T47D (cell line): ENCODE measurements around the gene OR52I1.

ENCODE experiments used
- DNase-seq, 2 experiments: peaks; one replicate each; pipeline versions ENCODE4 v3.0.0 to v3.0.0-alpha.2; 2011 to 2012; ENCODE audit warnings: low read depth in 1 of 2, low spot score in 1 of 2
- JUND ChIP-seq: IDR thresholded peaks from 2 replicates; pipeline ENCODE4 v1.6.1; 2012; ENCODE audit warnings: low read depth
- in situ Hi-C: cut with HindIII; loops from 2 replicates; pipeline ENCODE4 v1.10.0; 2016; ENCODE audit warnings: low sequenced_read_pairs, low pct_unique_long_range_greater_than_20kb

Gene OR52I1

GRCh38 chr11:4636136-4636535 is 42.3 kb downstream of the OR52I1 start:
- no peak for TF ChIP-seq JUND
- in situ Hi-C loops = no loop called here
- DNase-seq = no peak

- DNase-seq = peak; percentile 51 to 73
- TF ChIP-seq JUND = no peak
- in situ Hi-C loops = no loop called here
Measured at GRCh38 chr11:4636962-4637661, 43.3 kb downstream of the OR52I1 start, which contains the start of gene OR51D1. TSS of gene OR51D1 (plus strand) at chr11:4637477. CDS start at chr11:4639791, 2,314 bp downstream.

- DNase-seq = no peak
- in situ Hi-C loops = no loop called here
- no peak for TF ChIP-seq JUND
Measured at GRCh38 chr11:4637662-4638047, 43.8 kb downstream of the OR52I1 start.

- in situ Hi-C loops = no loop called here
- TF ChIP-seq JUND = no peak
- no peak for DNase-seq
Measured at GRCh38 chr11:4639931-4640330, 46.1 kb downstream of the OR52I1 start.

GRCh38 chr11:4641501-4641900 is 47.7 kb downstream of the OR52I1 start:
- in situ Hi-C loops = no loop called here
- DNase-seq = no peak
- no peak for TF ChIP-seq JUND

- in situ Hi-C loops = no loop called here
- no peak for TF ChIP-seq JUND
- no peak for DNase-seq
Measured at GRCh38 chr11:4642043-4642442, 48.2 kb downstream of the OR52I1 start.

GRCh38 chr11:4643076-4643475 is 49.2 kb downstream of the OR52I1 start:
- in situ Hi-C loops = no loop called here
- no peak for TF ChIP-seq JUND
- DNase-seq = no peak

GRCh38 chr11:4643682-4644081 is 49.8 kb downstream of the OR52I1 start, which contains the start of gene OR51E1:
TSS of gene OR51E1 (plus strand) at chr11:4643982. CDS start at chr11:4652527, 8,545 bp downstream.
- in situ Hi-C loops = no loop called here
- TF ChIP-seq JUND = no peak
- DNase-seq = no peak

- TF ChIP-seq JUND = no peak
- in situ Hi-C loops = no loop called here
- no peak for DNase-seq
Measured at GRCh38 chr11:4644233-4644632, 50.4 kb downstream of the OR52I1 start.
